Astrocyte (in vitro differentiated cells and primary cell): ENCODE data around the gene DRD1. TPM values are rescaled to one million over a fixed set of nuclear protein-coding genes. Genes with fewer than 3 reads are reported as not detected.

ENCODE experiments used
- DNase-seq: peaks from one replicate; pipeline ENCODE4 v3.0.0-alpha.2; 2010; ENCODE audit warnings: low read depth
- FAIRE-seq: peaks from 2 replicates; lab custom pipeline; 2011; peaks lifted over from hg19 to GRCh38; lab: Jason Lieb, UNC
- H2AFZ ChIP-seq: 2 replicates; pipeline ENCODE4 v1.6.0; 2012; ENCODE audit warnings: low read depth, low read length, inconsistent platforms
- H3K27ac ChIP-seq: 2 replicates; pipeline ENCODE4 v1.5.1; 2011; ENCODE audit warnings: low read depth, low read length, inconsistent platforms
- H3K27me3 ChIP-seq: 2 replicates; pipeline ENCODE4 v1.6.0; 2011; ENCODE audit warnings: low read length, inconsistent platforms; ENCODE audit not compliant: insufficient read depth
- H3K36me3 ChIP-seq: 2 replicates; pipeline ENCODE4 v1.5.1; 2011; ENCODE audit warnings: low read length, inconsistent platforms; ENCODE audit not compliant: insufficient read depth
- H3K4me1 ChIP-seq: 2 replicates; pipeline ENCODE4 v1.5.1; 2011; ENCODE audit warnings: low read length, inconsistent platforms; ENCODE audit not compliant: insufficient read depth
- H3K4me2 ChIP-seq: 2 replicates; pipeline ENCODE4 v1.6.0; 2012; ENCODE audit warnings: low read length, inconsistent platforms
- H3K4me3 ChIP-seq: 2 replicates; pipeline ENCODE4 v1.5.1; 2011; ENCODE audit warnings: low read depth, mild to moderate bottlenecking, low read length, inconsistent platforms; ENCODE audit not compliant: insufficient read depth
- H3K79me2 ChIP-seq: 2 replicates; pipeline ENCODE4 v1.6.0; 2012; ENCODE audit warnings: mild to moderate bottlenecking, low read length, inconsistent platforms; ENCODE audit not compliant: insufficient read depth
- H3K9ac ChIP-seq: 2 replicates; pipeline ENCODE4 v1.6.0; 2012; ENCODE audit warnings: mild to moderate bottlenecking, low read length, inconsistent platforms
- H3K9me3 ChIP-seq: 2 replicates; pipeline ENCODE4 v1.5.1; 2012; ENCODE audit warnings: low read depth, mild to moderate bottlenecking, low read length, inconsistent platforms; ENCODE audit not compliant: insufficient read depth
- H4K20me1 ChIP-seq: 2 replicates; pipeline ENCODE4 v1.6.0; 2012; ENCODE audit warnings: low read length, inconsistent platforms; ENCODE audit not compliant: insufficient read depth
- H3K27ac Mint-ChIP-seq: one replicate; pipeline ENCODE4 v1.8.0; 2021; ENCODE audit warnings: mild to moderate bottlenecking, mixed read lengths; ENCODE audit not compliant: unreplicated experiment
- H3K27me3 Mint-ChIP-seq: one replicate; pipeline ENCODE4 v1.8.0; 2021; ENCODE audit warnings: low read depth, mixed read lengths; ENCODE audit not compliant: unreplicated experiment
- H3K36me3 Mint-ChIP-seq: one replicate; pipeline ENCODE4 v1.8.0; 2021; ENCODE audit warnings: low read depth, mixed read lengths; ENCODE audit not compliant: unreplicated experiment
- H3K4me1 Mint-ChIP-seq: one replicate; pipeline ENCODE4 v1.8.0; 2021; ENCODE audit warnings: low read depth, mixed read lengths; ENCODE audit not compliant: unreplicated experiment
- H3K4me3 Mint-ChIP-seq: one replicate; pipeline ENCODE4 v1.8.0; 2021; ENCODE audit warnings: mild to moderate bottlenecking, moderate library complexity, mixed read lengths; ENCODE audit not compliant: unreplicated experiment
- H3K9me3 Mint-ChIP-seq: one replicate; pipeline ENCODE4 v1.8.0; 2021; ENCODE audit warnings: mild to moderate bottlenecking, mixed read lengths; ENCODE audit not compliant: unreplicated experiment
- CTCF ChIP-seq: IDR thresholded peaks from 2 replicates; pipeline ENCODE4 v1.5.1; 2011; ENCODE audit warnings: low read depth, mild to moderate bottlenecking, inconsistent platforms, low read length, moderate library complexity; ENCODE audit not compliant: insufficient read depth
- EZH2 ChIP-seq: IDR thresholded peaks from 2 replicates; pipeline ENCODE4 v1.6.1; 2012; ENCODE audit warnings: mild to moderate bottlenecking, low read length, inconsistent platforms; ENCODE audit not compliant: insufficient read depth
- total RNA-seq: library from RNA; stranded (reverse); gene quantifications from 2 replicates; pipeline ENCODE4 v1.2.1, GENCODE V29; 2021

Gene DRD1
- total RNA-seq, 1 donor from 2014 or later = 0.23 TPM

DNA sequence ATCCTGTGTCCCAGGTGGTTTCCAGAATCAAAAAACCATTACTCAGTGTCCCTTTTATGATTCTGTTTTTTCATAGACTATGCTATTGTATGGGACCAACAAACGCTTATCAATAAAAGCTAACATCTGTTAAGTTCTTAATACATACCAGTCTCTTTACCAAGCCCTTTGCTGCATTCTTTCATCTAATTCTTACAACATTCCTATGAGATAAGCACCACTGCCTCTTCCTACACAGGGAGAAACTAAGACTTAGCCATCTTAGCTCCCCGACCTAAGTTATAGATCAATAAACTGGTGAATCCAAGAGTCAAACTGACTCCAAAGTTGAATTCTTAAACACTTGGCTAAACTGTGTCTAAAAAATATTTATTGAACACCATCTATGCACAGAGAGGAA lies 26.6 kb downstream of the DRD1 start:
- H3K27me3 ChIP-seq = no peaks in the 10 kb centered on the region
- H3K79me2 ChIP-seq = no peaks in the 10 kb centered on the region
- H3K36me3 ChIP-seq = no peaks in the 10 kb centered on the region
- peaks cover 13% of the 10 kb centered on the region for H3K9me3 Mint-ChIP-seq
- no peaks in the 10 kb centered on the region for H3K4me1 Mint-ChIP-seq
- H3K27me3 Mint-ChIP-seq = no peaks in the 10 kb centered on the region
- H3K36me3 Mint-ChIP-seq = no peaks in the 10 kb centered on the region
- peaks cover 5% of the 10 kb centered on the region for H3K9me3 ChIP-seq
- H3K27ac Mint-ChIP-seq = no peak overlapping the region
- H2AFZ ChIP-seq = no peak overlapping the region
- no peak overlapping the region for H3K4me3 ChIP-seq
- no peaks in the 10 kb centered on the region for H4K20me1 ChIP-seq
- no peak overlapping the region for H3K4me3 Mint-ChIP-seq
- no peak overlapping the region for H3K9ac ChIP-seq
- FAIRE-seq (no peak), DNase-seq (no peak)
- no peaks in the 10 kb centered on the region for H3K4me1 ChIP-seq
- TF ChIP-seq CTCF = no peak
- H3K4me2 ChIP-seq = no peak overlapping the region
- no peak overlapping the region for H3K27ac ChIP-seq

DNA sequence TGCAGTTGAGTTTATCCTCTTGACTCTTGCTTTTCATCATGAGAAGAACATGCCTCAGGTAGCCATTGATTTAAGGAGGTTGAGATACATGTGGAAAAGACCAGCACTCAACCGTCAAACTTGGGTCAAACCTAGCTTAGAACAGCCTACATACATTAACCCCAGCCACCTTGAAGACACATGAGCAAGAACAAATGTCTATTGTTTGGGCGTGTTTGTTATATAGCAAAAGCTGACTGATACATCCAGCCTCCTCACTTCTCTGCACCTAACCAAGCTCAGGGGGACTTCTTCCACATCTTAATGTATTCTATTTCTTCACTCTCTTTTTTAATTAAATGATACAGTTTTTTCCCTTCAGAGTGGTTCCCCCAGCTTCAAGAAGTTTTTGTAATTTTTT lies 28.7 kb downstream of the DRD1 start:
- Histone ChIP-seq H3K36me3 (no peaks in the 10 kb centered on the region), H2AFZ (no peak overlapping the region), H3K4me3 (no peak overlapping the region), H4K20me1 (no peaks in the 10 kb centered on the region), H3K27ac (no peak overlapping the region), H3K9ac (no peak overlapping the region), H3K9me3 (peaks cover 5% of the 10 kb centered on the region), H3K4me1 (no peaks in the 10 kb centered on the region), H3K27me3 (no peaks in the 10 kb centered on the region), H3K79me2 (no peaks in the 10 kb centered on the region), H3K4me2 (no peak overlapping the region)
- FAIRE-seq = no peak
- Mint-ChIP-seq H3K36me3 (no peaks in the 10 kb centered on the region), H3K9me3 (peaks cover 9% of the 10 kb centered on the region), H3K27me3 (no peaks in the 10 kb centered on the region), H3K4me3 (no peak overlapping the region), H3K4me1 (no peaks in the 10 kb centered on the region), H3K27ac (no peak overlapping the region)
- no peak for DNase-seq
- TF ChIP-seq CTCF = no peak
- no peak for TF ChIP-seq EZH2

DNA sequence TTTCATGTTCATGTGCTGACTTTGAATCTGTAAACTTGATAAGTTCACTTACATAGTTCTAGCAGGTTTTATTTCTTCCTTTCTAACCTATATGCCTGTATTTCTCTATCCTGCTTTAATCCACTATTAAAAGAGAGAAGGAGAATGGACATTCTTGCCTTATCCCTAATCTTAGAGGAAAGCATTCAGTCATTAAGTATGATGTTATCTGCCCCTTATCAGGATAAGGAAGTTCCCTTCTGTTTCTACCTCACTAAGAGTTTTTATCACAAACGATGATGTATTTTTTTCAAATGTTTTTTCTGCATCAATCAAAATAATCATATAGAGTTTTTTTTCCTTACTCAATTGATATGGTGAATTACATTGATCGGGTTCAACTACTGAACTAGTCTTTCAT lies 33.1 kb downstream of the DRD1 start:
- Histone ChIP-seq H3K27ac (no peak overlapping the region), H3K36me3 (no peaks in the 10 kb centered on the region), H3K4me3 (no peak overlapping the region), H4K20me1 (no peaks in the 10 kb centered on the region), H2AFZ (no peak overlapping the region), H3K9me3 (peaks cover 5% of the 10 kb centered on the region), H3K4me2 (no peak overlapping the region), H3K9ac (no peak overlapping the region), H3K27me3 (no peaks in the 10 kb centered on the region), H3K79me2 (no peaks in the 10 kb centered on the region), H3K4me1 (no peaks in the 10 kb centered on the region)
- Mint-ChIP-seq H3K27ac (no peak overlapping the region), H3K27me3 (no peaks in the 10 kb centered on the region), H3K4me1 (peaks cover 2% of the 10 kb centered on the region), H3K36me3 (no peaks in the 10 kb centered on the region), H3K4me3 (no peak overlapping the region), H3K9me3 (peaks cover 3% of the 10 kb centered on the region)
- TF ChIP-seq EZH2 (no peak), CTCF (no peak)
- no peak for FAIRE-seq
- DNase-seq = no peak
